ENCODE measurements around the gene LENEP. TPM values are rescaled to one million over a fixed set of nuclear protein-coding genes. Genes with fewer than 3 reads are reported as not detected.

LENEP gene
- total RNA-seq, 1 experiment from 2014 or later, result 0.50 TPM

DNA sequence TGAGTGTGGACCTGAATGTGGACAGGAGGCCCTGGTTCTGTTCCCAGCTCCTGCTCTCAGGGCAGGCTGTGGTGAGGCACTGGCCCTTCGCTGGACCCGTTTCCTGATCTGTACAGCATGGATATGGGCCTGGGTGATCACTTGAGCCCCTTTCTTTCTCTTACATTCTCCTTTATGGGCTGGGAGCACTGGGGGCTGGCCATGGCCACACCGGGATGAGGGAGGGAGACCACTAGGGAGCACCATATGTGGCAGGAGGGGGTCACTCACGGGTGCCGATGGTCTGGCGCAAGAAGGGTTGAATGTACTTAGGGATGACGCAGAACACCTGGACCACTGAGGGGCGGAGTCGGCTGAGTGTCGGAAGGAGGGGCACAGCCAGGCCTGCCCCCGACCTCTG lies 37.5 kb downstream of the LENEP start:
- Mint-ChIP-seq H3K4me3 (ENCODE audit: unreplicated experiment) (no peak overlapping the region), H3K36me3 (ENCODE audit: insufficient read depth, unreplicated experiment) (no peaks in the 10 kb centered on the region), H3K27me3 (ENCODE audit: insufficient read depth, unreplicated experiment) (peaks cover 4% of the 10 kb centered on the region), H3K4me1 (ENCODE audit: low read depth, unreplicated experiment) (no peaks in the 10 kb centered on the region), H3K27ac (ENCODE audit: unreplicated experiment) (no peak overlapping the region), H3K9me3 (ENCODE audit: unreplicated experiment) (no peaks in the 10 kb centered on the region)
- TF ChIP-seq, protein P1, sequence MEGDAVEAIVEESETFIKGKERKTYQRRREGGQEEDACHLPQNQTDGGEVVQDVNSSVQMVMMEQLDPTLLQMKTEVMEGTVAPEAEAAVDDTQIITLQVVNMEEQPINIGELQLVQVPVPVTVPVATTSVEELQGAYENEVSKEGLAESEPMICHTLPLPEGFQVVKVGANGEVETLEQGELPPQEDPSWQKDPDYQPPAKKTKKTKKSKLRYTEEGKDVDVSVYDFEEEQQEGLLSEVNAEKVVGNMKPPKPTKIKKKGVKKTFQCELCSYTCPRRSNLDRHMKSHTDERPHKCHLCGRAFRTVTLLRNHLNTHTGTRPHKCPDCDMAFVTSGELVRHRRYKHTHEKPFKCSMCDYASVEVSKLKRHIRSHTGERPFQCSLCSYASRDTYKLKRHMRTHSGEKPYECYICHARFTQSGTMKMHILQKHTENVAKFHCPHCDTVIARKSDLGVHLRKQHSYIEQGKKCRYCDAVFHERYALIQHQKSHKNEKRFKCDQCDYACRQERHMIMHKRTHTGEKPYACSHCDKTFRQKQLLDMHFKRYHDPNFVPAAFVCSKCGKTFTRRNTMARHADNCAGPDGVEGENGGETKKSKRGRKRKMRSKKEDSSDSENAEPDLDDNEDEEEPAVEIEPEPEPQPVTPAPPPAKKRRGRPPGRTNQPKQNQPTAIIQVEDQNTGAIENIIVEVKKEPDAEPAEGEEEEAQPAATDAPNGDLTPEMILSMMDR (IDR thresholded peaks at IDR 0.05; ENCODE audit: insufficient read depth in 1 of 2, low read depth in 1 of 2, low read length in 1 of 2, severe bottlenecking in 1 of 2, unreplicated experiment in 1 of 2), result no peak
- intact Hi-C loops (cut with micrococcal nuclease; ENCODE audit: unreplicated experiment), result no loop called here
- Histone ChIP-seq H3K4me3 (ENCODE audit: low read depth, low read length) (no peak overlapping the region), H3K27me3 (replicated peaks; ENCODE audit: control insufficient read depth, insufficient read depth, low read length) (no peaks in the 10 kb centered on the region), H3K9me3 (no peaks in the 10 kb centered on the region), H3K4me1 (peaks cover 5% of the 10 kb centered on the region; the same call in 1 of the 2 replicates), H3K36me3 (ENCODE audit: control insufficient read depth, insufficient read depth, low read length) (no peaks in the 10 kb centered on the region)
- no TSS peak for BruUV-seq (replicated peaks)
- ChIA-PET POLR2A (interaction anchor here (0.6 kb wide), 1 partner anchor 20 kb away, joined by 3 read pairs; no protein-coding TSS in a partner anchor), CTCF (interaction anchor here (1.1 kb wide), 1 partner anchor 16 kb away, joined by 3 read pairs; no protein-coding TSS in a partner anchor)
- DNase-seq, result no peak

DNA sequence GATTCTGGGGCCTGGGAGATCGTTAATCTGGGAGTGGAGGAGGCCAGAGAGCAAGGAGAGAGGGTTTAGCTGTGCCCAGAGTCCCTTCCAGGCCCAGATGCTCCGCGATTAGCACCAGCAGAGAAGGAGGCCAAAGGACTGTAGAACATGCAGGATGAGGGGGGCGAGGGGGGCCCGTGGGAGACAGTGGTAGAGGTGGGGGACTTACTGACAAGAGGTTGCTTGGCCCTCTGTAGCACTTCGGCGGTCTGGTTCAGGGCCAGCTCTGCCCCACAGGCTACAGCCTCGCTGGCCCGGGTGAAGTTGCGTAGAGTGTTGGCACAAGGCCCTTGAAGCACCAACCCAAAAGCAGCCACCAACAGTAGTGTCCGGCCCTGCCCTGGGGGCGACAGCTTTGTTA lies 39.5 kb downstream of the LENEP start:
- H3K9me3 ChIP-seq, result no peaks in the 10 kb centered on the region
- BruUV-seq (replicated peaks), result no TSS peak
- Mint-ChIP-seq H3K9me3 (ENCODE audit: unreplicated experiment) (no peaks in the 10 kb centered on the region), H3K4me3 (ENCODE audit: unreplicated experiment) (no peak overlapping the region), H3K4me1 (ENCODE audit: low read depth, unreplicated experiment) (peaks cover under 1% of the 10 kb centered on the region), H3K27ac (ENCODE audit: unreplicated experiment) (no peak overlapping the region), H3K27me3 (ENCODE audit: insufficient read depth, unreplicated experiment) (peaks cover 4% of the 10 kb centered on the region), H3K36me3 (ENCODE audit: insufficient read depth, unreplicated experiment) (no peaks in the 10 kb centered on the region)
- CTCF ChIA-PET, result no interaction called here
- no peaks in the 10 kb centered on the region for H3K4me1 ChIP-seq
- no peak overlapping the region for H3K4me3 ChIP-seq (ENCODE audit: low read depth, low read length)
- no peak for DNase-seq
- POLR2A ChIA-PET, result no interaction called here
- no peaks in the 10 kb centered on the region for H3K36me3 ChIP-seq (ENCODE audit: control insufficient read depth, insufficient read depth, low read length)
- no peaks in the 10 kb centered on the region for H3K27me3 ChIP-seq (replicated peaks; ENCODE audit: control insufficient read depth, insufficient read depth, low read length)
- TF ChIP-seq, protein P1 (IDR thresholded peaks at IDR 0.05; ENCODE audit: insufficient read depth in 1 of 2, low read depth in 1 of 2, low read length in 1 of 2, severe bottlenecking in 1 of 2, unreplicated experiment in 1 of 2), result no peak
- intact Hi-C loops (cut with micrococcal nuclease; ENCODE audit: unreplicated experiment), result no loop called here

- POLR2A ChIA-PET, result no interaction called here
- no peak within 1 kb of the TSS for H3K4me3 Mint-ChIP-seq (ENCODE audit: unreplicated experiment)
- no peaks in the 10 kb centered on the region for H3K9me3 Mint-ChIP-seq (ENCODE audit: unreplicated experiment)
- Histone ChIP-seq H3K4me3 (ENCODE audit: low read depth, low read length) (no peak within 1 kb of the TSS), H3K4me1 (no peaks in the 10 kb centered on the region), H3K27me3 (replicated peaks; ENCODE audit: control insufficient read depth, insufficient read depth, low read length) (no peaks in the 10 kb centered on the region), H3K9me3 (no peaks in the 10 kb centered on the region), H3K36me3 (ENCODE audit: control insufficient read depth, insufficient read depth, low read length) (no peaks in the 10 kb centered on the region)
- intact Hi-C loops (cut with micrococcal nuclease; ENCODE audit: unreplicated experiment), result no loop called here
- TF ChIP-seq, protein P1 (IDR thresholded peaks at IDR 0.05; ENCODE audit: insufficient read depth in 1 of 2, low read depth in 1 of 2, low read length in 1 of 2, severe bottlenecking in 1 of 2, unreplicated experiment in 1 of 2), result no peak
- peaks cover 4% of the 10 kb centered on the region for H3K27me3 Mint-ChIP-seq (ENCODE audit: insufficient read depth, unreplicated experiment)
- DNase-seq, result no peak
- CTCF ChIA-PET, result interaction anchor here (1.1 kb wide), 1 partner anchor 16 kb away, joined by 3 read pairs; no protein-coding TSS in a partner anchor
- peaks cover 6% of the 10 kb centered on the region for H3K4me1 Mint-ChIP-seq (ENCODE audit: low read depth, unreplicated experiment)
- no peak within 1 kb of the TSS for H3K27ac Mint-ChIP-seq (ENCODE audit: unreplicated experiment)
- BruUV-seq (replicated peaks), result no TSS peak
- no peaks in the 10 kb centered on the region for H3K36me3 Mint-ChIP-seq (ENCODE audit: insufficient read depth, unreplicated experiment)
Observed at GRCh38 chr1:155033524-155033923, 40.1 kb downstream of the LENEP start, which contains the start of the genes DCST1 and DCST2. Gene DCST1, plus strand, starts transcription at chr1:155033824. Its CDS starts 213 bp downstream, at chr1:155034037. Gene DCST2, minus strand, starts transcription at chr1:155033781. Its CDS starts 80 bp downstream, at chr1:155033701.

Measured in Caco-2 (cell line).